Measurements from ENCODE around the gene EVA1C.

EVA1C gene

DNA sequence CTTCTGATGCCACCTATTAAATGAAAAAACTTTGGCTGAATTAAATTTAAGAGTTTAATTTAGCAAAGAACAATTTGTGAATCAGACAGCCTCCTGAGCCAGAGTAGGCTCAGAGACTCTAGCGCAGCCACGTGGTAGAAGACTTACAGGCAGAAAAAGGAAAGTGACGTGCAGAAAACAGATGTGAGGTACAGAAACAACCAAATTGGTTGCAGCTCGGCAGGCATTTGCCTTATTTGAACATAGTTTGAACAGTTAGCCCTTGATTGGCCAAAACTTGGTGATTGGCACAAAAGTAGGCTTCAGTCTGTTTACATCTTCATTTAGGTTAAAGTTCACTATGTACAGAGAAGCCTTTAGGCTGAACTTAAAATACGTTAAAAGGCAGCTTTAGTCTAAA is 149.9 kb downstream of the EVA1C start:
- DNase-seq (ENCODE audit: low read depth in 2 of 2) = no peak

DNA sequence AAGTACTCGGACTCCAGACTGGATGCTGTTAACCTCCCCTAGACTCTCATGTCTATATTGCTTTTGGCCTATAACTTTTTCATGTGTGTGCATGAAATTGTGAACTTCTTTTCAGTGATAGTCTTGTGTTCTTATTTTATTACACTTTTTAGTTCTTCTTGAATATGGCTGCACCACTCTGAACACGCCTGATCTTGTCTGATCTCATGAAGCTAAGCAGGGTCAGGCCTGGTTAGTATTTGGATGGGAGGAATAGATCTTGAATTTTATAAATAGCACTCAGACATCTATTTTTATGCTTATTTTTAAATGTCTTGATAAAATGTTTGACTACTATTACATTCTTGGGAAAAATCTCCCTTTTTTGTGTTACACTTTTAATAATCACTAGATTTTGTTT is 150.4 kb downstream of the EVA1C start:
- no peak for DNase-seq (ENCODE audit: low read depth in 2 of 2)
